ENCODE results near the gene APOA4.
"Not testable (repeated sequence)": the region's sequence is repeated elsewhere in the genome, so short reads cannot be mapped to it uniquely, and the experiment has no call there.

APOA4 gene

DNA sequence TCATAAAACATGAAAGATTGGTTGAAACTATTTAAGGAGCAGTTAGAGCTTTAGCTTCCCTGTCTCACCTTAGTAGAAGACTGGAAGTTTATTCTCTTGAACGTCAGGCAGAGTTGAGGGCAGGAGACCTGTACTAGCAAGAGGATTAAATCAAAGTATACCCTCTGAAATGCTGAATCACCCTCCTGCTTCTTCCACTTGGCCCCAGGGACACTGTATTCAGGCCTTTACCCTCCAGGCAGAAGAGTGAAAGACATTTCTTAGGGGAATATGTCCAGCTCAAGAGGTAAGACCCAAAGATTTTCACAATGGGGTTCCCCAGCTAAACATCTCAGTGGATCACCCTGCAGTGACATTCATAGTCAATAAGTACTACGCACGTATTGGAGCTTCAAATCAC lies 11.9 kb downstream of the APOA4 start:
- DNase-seq (ENCODE audit: low read depth, low spot score), result no peak
- no peak overlapping the region for H3K27ac ChIP-seq

DNA sequence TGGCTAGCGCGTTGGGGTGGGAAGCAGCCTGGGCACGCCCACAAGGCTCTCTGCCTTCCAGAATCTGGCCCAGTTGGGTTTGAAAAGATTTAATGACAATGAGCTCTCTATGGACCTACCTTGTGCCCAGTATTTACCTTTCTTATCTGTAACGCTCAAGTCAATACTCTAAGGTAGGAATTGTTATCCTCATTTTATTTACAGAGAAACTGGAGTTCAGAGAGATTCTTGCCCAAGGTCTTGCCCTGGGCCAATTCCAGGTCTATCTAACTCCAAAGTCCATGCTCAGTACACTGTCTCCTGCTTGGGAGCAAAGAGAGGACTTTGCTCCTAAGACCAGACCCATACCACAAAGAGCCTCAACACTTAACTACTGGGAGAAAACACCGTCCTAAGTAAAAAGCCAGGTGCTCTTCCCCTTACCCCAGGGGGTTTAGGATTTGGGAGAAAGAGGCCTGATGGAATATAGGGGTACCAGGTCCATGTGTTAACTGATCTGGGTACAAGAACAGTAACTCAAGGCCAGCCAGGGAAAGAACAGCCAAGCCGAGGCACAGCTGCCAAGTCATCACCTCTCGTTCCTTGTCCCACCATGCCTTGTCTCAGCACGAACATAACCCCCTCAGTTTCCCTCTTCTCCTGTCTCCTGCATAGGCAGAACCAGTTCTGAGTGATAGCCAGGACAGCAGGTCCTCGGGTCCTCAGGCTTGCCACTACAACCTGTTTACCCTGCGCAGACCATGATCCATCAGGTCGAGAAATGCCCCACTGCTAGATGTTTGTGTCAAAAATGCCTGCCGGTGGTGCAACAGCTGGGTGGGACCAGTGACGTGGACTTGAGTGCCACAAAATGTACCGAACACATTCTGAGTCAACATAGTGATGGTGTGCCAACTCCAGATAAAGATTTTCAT lies 14.6 kb downstream of the APOA4 start:
- H3K27ac ChIP-seq, result peak overlapping the region; percentile 8
- peak; percentile 16 for DNase-seq (ENCODE audit: low read depth, low spot score)

DNA sequence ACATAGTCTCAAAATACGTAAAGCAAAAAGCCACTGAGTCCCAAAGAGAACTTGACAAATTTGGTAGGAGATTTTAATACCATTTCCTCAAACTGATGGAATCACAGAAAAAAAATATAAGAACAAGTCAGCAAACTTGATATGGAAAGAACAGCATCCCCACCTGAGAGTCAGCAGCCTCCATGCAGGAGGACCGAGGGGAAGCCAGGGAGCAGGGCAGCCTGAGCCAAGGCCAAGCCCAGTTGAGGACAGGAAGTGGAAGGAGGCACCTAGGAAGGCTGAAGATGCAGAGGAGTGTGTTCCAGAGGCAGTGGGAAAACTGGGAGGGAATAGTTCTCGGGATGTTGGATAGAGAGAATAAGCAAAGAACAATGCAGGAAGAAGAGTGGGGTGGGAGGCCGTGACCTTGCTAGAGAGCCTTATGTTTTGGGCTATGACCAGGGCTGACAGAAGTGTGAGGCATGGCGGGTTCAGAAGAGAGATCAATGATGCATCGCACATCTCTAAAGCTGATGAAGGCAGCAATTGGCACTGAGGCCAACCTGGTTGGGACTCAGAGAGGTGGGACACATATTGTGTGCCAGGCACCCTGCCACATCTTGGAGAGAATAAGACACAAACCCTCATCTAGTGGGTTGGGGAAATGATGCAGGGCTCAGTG lies 15.4 kb downstream of the APOA4 start:
- DNase-seq (ENCODE audit: low read depth, low spot score), result no peak
- no peak overlapping the region for H3K27ac ChIP-seq

DNA sequence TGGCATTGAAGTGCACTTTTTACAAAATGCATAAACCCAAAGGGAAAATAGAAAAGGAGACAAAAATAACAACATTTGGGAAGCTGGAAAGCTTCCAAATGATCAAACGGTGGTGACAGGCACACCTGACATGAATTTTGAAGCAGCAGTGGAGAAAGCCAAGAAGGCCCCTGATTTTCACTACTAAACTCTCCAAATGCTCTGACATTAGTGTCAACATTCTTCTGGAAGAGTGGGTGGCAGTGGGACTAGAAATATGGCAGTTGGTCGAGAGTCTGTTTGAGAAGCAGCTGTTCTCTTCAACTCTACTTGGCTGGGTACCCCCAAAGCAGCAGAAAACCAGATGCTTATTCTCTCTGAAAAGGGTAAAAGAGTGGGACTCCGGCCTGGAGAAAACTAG lies 19.1 kb downstream of the APOA4 start:
- no peak for DNase-seq (ENCODE audit: low read depth, low spot score)
- no peak overlapping the region for H3K27ac ChIP-seq

DNA sequence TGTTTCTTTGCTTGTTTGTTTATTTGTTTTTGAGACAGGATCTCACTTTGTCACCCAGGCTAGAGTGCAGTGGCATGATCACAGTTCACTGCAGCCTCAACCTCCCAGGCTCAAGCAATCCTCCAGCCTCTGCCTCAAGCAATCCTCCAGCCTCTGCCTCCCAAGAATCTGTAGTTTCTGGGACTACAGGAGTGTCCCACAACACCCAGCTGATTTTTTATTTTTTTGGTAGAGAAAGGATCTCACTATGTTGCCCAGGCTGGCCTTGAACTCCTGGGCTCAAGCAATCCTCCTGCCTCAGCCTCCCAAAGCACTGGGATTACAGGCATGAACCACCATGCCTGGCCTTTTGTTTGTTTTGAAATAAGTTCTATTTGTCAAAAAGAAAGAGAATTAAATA lies 21.4 kb downstream of the APOA4 start:
- H3K27ac ChIP-seq; DNase-seq (ENCODE audit: low read depth, low spot score): not testable (repeated sequence)

DNA sequence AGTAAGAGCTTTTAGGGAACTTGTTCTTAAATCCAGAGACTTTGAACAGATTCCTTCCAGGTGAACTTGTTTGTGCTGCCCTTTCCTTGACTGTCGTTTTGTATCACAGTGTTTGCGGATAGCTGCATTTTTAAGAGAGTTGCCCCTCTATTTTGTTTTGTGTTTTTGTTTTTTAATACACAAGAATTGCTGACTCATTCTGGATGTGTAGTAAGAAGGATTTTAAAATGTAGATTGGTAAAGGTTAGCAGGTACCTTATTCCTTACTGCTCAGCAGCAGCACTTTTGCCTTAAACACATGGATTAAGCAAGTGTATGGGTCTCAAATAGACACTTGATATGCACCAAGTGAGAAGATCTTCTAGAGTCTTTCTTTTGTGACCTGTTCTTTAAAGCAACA lies 22.5 kb downstream of the APOA4 start:
- DNase-seq (ENCODE audit: low read depth, low spot score), result no peak
- H3K27ac ChIP-seq, result no peak overlapping the region

DNA sequence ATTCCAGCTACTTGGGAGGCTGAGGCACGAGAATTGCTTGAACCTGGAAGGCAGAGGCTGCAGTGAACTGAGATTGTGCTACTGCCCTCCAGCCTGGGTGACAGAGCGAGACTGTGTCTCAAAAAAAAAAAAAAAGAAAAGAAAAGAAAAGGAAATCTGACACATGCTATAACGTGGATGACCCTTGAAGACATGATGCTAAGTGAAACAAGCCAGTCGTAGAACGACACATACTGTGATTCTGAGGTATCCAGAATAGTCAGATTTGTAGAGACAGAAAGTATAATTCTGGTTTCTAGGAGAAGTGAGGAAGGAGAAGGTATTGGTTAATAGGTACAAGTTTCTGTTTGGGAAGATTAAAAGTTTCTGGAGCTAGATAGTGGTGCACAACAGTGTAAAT lies 24.7 kb downstream of the APOA4 start:
- no peak for DNase-seq (ENCODE audit: low read depth, low spot score)
- H3K27ac ChIP-seq, result no peak overlapping the region

DNA sequence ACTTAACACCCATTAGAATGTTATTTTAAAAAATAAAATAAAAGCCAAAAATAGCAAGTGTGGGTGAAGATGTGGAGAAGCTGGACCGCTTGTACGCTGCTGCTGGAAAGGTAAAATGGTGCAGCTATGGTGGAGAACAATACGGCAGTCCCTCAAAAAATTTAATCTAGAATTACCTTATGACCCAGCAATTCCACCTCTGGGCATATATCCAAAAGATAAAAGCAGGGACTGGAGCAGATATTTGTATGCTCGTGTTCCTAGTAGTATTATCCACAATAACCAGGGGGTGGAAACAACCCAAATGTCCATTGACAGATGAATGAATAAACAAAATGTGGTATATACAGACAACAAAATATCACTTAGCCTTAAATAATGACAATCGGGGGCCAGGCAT lies 25.3 kb downstream of the APOA4 start:
- no peak overlapping the region for H3K27ac ChIP-seq
- DNase-seq (ENCODE audit: low read depth, low spot score), result no peak

DNA sequence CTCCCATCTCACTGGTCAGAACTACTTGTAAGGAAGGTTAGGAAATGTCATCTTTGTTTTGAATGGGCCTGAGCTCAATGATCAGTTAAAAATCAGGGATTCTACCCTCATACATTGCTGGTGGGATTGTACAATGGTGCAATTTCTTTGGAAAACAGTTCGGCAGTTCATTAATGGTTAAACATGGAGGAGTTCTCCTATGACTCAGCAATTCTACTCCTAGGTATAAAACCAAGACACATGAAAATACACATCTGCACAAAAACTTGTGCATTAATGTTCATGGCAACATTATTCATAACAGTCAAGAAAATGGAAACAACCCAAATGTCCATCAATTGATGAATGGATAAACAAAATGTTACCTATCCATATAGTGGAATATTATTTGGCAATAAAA lies 26.6 kb downstream of the APOA4 start:
- H3K27ac ChIP-seq, result no peak overlapping the region
- DNase-seq (ENCODE audit: low read depth, low spot score), result no peak

DNA sequence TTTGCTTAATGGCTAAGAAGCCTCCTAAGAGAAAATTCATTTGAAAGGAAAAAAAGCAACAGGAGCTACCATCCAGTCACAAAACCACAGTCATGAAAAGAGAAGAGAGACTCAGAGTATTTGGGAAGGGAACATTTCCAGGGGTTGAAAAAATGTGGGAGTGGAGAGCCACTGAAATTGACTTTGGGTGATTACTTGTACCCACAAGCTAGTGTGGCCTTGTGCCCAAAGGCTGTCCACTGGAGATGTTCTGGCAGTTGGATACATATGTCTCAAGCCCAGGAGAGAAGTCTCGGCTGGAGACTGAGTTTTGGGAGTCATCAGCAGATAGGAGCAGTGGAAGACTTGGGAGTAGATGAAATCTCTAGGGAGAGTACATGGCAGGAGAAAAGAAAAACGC lies 28.3 kb downstream of the APOA4 start:
- no peak overlapping the region for H3K27ac ChIP-seq

DNA sequence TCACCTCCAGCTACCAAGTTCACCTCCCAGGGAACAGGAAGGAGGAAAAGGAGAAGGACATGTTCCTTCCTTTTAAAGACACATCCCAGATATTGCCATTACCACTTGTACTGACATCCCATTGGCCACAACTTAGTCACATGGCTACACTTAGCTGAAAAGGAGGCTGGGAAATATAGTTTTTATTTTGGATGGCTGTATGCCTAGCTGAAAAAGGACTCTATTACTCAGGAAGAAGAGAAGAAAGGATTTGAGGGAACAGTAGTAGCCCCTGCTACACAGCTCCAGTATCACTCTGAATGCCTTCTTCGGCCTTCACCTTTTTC lies 29.4 kb downstream of the APOA4 start:
- H3K27ac ChIP-seq, result no peak overlapping the region
- DNase-seq (ENCODE audit: low read depth, low spot score), result no peak

More for the DNA sequence above, 28.3 kb downstream of the APOA4 start:
- no peak for DNase-seq (ENCODE audit: low read depth, low spot score)

DNA sequence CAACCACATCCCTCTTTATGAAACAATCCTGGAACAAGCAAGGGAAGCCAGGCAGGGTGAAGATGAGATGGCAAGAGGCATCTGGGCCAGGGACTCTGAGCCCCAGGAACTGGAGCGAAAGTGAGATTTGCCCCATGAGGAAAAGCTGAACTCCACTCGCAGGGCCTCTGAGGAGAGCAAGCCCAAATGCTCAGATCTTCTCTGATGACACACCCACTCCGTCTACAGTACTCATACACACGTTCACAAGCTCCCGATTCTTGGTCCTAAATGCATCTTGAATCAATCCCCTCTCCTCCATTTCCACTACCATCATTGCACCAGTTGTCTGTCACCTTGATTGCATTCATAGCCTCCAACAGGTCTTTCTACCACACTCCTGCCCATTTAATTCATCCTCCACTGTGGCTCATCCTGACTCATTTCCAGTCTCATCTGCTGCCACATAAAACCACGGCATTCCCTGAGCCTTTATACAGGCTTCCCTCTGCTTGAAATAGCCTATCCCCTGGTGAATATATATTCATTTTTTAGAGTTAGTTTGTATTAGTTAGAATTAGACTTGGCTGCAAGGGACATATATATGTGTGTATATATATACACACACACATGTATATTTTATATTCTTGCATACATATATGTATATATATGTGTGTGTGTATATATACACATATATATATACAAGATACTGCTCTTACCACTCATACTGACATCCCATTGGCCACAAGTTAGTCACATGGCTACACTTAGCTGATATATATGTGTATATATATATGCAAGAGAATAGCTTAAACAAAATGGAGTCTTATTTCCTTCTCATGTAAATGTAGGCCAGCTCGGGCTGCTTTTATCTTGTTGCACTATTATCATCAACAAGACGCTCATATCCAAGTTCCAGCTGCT lies 30.0 kb downstream of the APOA4 start:
- DNase-seq (ENCODE audit: low read depth, low spot score), result peak; percentile 50
- peak overlapping the region; percentile 17 for H3K27ac ChIP-seq

DNA sequence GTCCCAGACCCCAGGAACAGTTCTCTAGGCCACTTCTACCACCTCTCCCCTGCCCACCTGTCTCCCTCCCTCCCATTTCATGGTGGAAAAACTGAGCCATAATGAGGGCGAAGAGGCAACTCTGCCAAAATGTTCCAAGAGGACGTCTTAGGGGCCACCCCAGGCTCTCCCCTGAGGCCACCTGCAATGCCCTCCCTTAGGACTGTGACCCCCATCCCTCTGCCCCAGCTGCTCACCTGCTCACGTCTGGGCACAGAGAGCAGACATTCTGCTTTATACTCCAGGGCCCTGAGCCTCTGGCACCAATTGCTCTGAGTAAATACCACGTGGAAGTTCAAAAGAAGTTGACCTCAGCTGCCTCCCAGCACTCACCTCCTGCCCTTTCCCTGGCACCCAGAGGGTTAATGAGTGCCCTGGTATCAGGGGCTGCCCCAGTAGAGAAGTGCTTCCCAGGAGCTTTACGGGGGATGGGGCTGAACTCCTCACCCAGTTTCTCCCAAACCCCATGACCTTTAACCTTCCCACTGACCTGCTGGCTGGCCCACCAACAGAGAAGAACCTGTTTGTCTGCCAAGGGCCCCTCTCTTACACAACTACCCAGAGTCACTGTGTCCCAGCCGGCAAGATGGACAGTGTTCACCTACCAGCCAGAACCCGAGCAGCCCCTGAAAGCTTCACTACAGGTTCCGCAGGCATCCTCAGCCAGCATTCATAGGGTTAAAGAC lies 30.8 kb downstream of the APOA4 start:
- peak overlapping the region; percentile 17 for H3K27ac ChIP-seq

DNA sequence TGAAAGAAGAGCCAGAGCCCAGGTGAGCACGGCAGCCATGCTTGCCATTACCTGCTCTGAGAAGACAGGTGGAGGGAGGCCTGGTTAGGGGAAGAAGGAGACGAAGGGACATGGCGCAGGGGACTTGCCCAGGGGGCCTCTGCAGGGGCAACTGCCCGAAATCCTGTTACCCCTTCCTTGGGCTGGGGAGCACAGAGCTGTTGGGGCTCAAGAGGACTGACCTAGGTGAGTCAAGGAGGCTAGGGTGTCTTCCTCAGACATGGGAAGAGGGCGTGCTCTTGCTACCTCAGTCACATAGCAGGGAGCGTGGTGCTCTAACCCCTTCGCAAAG lies 31.3 kb downstream of the APOA4 start, which contains the start of gene APOA5:
Gene APOA5, minus strand, starts transcription at position 67 of the 331 bp plus-strand sequence. Its CDS starts 19 bp downstream, at position 48.
- peak within 1 kb of the TSS; percentile 17 for H3K27ac ChIP-seq
- no peak for DNase-seq (ENCODE audit: low read depth, low spot score)

More for the DNA sequence above, 30.8 kb downstream of the APOA4 start:
- DNase-seq (ENCODE audit: low read depth, low spot score), result no peak

DNA sequence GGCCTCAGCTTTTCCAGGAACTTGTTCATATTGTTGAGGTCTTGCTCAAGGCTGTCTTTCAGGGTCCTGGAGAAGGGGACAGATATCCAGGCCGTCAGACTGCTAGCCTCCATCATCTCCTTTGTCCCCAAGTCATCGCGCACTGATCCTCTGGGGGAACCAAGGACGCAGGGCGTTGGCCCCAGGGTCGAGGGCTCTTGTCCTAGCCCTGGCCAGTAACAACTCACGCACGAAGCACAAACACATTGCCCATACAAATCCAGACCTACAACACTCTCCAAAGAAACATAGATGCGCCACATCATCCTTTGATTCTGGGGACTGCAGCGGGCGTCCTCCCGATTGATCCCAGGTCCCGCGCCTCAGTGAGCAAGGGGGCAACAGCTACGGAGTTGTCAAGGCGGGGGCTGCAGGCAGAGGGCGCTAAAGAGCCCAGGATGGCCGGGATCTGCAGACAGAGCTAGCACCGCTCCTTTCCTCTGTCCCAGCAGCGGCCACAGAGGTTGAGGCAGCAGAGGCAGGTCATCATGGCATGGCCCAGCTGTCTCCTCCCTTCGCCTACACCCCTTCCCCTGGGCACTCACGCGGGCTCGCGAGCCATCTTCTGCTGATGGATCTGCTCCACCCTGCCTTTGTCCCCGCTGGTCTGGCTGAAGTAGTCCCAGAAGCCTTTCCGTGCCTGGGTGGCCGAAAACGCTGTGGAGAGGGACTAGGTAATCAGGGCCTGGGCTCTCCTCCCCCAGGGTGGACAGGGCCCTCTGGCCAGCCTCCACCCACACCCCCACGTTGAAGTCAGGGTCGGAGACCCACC lies 31.9 kb downstream of the APOA4 start:
- H3K27ac ChIP-seq, result no peak overlapping the region
- no peak for DNase-seq (ENCODE audit: low read depth, low spot score)

DNA sequence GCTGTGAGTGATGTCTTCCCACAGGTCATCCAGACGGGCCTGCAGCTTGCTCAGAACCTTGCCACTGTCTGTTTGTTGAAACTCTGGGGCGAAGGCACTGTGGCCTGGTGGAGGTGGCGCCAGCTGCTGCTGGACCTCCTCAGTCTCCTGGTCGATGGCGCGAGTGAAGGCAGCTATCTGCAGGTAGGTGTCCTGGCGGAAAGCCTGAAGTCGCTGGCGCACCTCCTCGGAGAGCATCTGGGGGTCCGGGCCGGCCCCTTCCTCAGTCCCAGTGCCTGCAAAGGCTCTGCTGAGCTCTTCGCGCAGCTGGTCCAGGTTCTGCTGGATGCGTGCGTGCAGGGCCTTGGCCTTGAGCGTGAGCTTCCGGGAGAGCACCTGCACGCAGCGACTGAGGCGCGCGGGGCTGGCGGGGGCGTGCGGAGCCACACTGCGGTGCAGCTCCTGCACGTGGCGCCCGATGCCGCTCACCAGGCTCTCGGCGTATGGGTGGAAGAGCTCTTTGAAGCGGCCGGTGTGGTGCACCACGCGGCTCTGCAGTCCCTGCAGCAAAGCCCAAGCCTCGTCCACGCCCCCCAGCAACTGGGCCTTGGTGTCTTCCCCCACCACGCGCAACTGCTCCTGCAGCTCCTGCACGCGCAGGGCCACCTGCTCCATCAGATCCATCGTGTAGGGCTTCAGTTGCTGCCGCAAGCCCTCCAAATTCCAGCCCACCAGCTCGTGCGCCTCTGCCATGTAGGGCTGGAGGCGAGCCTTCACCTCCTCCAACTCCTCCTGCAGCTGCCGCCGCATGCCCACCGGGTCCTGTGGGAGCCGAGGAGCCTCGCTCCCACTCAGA lies 32.7 kb downstream of the APOA4 start:
- no peak overlapping the region for H3K27ac ChIP-seq
- DNase-seq (ENCODE audit: low read depth, low spot score), result no peak

- no peak for DNase-seq (ENCODE audit: low read depth, low spot score)
- no peak overlapping the region for H3K27ac ChIP-seq
Measured at GRCh38 chr11:116788975-116789374, 34.1 kb downstream of the APOA4 start.

GRCh38 chr11:116788534-116788933 lies 34.6 kb downstream of the APOA4 start:
- peak overlapping the region; percentile 60 for H3K27ac ChIP-seq
- DNase-seq (ENCODE audit: low read depth, low spot score), result no peak

Data from epithelial cell of prostate (primary cell).